Panc1 (cell line): Measurements from ENCODE around the gene STAT4. TPM values are rescaled to one million over a fixed set of nuclear protein-coding genes. Genes with fewer than 3 reads are reported as not detected.

Experiments used
- ATAC-seq: fragments of 200-7000 bp; cut with Tn5 transposase; 2 replicates; pipeline ENCODE4 v1.9.1; 2020; ENCODE audit warnings: mild to moderate bottlenecking, moderate library complexity
- BruUV-seq: library from RNA; stranded (reverse); fragments of 400-500 nt; replicated peaks from 2 replicates; lab custom pipeline; 2021; lab: Mats Ljungman, UMichigan
- CTCF ChIA-PET: fragments of 300-600 bp; sonication (Branson Sonifier 250); formaldehyde crosslinking; loops from one replicate; lab custom pipeline; 2022; ENCODE audit warnings: antibody characterized with exemption; lab: Charles Lee
- POLR2A ChIA-PET: fragments of 300-600 bp; sonication (Branson Sonifier 250); formaldehyde crosslinking; loops from one replicate; lab custom pipeline; 2022; ENCODE audit warnings: antibody characterized with exemption; lab: Charles Lee
- DNase-seq: peaks from one replicate; pipeline ENCODE4 v3.0.0-alpha.2; 2010; ENCODE audit warnings: low read depth, low spot score
- H3K27ac ChIP-seq: 2 replicates; pipeline ENCODE4 v1.5.1; 2011; ENCODE audit warnings: mild to moderate bottlenecking, low read length, inconsistent platforms
- H3K27me3 ChIP-seq: fragments of 200-500 bp; sonication (Bioruptor generic); 2 replicates; pipeline ENCODE4 v1.6.0; 2014; ENCODE audit warnings: low read length, inconsistent platforms; ENCODE audit not compliant: control insufficient read depth, insufficient read depth
- H3K36me3 ChIP-seq: fragments of 200-500 bp; sonication (Bioruptor generic); 2 replicates; pipeline ENCODE4 v1.5.1; 2014; ENCODE audit warnings: inconsistent platforms, mild to moderate bottlenecking, low read length, moderate library complexity; ENCODE audit not compliant: control insufficient read depth, insufficient read depth
- H3K4me1 ChIP-seq: 2 replicates; pipeline ENCODE4 v1.5.1; 2011; ENCODE audit warnings: inconsistent platforms, mild to moderate bottlenecking, low read length, moderate library complexity; ENCODE audit not compliant: control insufficient read depth, insufficient read depth
- H3K4me3 ChIP-seq, 2 experiments: 2 replicates each; pipeline ENCODE4 v1.5.1; 2011 to 2012; ENCODE audit warnings: low read depth in 2 of 2, low read length in 2 of 2, mild to moderate bottlenecking in 2 of 2, inconsistent platforms in 1 of 2, moderate library complexity in 1 of 2
- H3K9me3 ChIP-seq: fragments of 200-500 bp; sonication (Bioruptor generic); 2 replicates; pipeline ENCODE4 v1.5.1; 2014; ENCODE audit warnings: low read depth, mild to moderate bottlenecking, inconsistent platforms, low read length, moderate library complexity; ENCODE audit not compliant: control insufficient read depth, insufficient read depth
- POLR2AphosphoS5 ChIP-seq: IDR thresholded peaks from 2 replicates; pipeline ENCODE4 v1.6.1; 2012; ENCODE audit warnings: mild to moderate bottlenecking, low read depth, low read length, moderate library complexity
- SIN3A ChIP-seq: IDR thresholded peaks from 2 replicates; pipeline ENCODE4 v1.6.1; 2012; ENCODE audit warnings: low read depth, mild to moderate bottlenecking, low read length, moderate library complexity, borderline replicate concordance; ENCODE audit not compliant: insufficient read depth
- TCF7L2 ChIP-seq: IDR thresholded peaks from 2 replicates; pipeline ENCODE4 v1.6.1; 2011; ENCODE audit warnings: mild to moderate bottlenecking, low read depth, low read length, inconsistent platforms
- in situ Hi-C: cut with HindIII; loops from 2 replicates; pipeline ENCODE4 v1.10.0; 2016; ENCODE audit warnings: low sequenced_read_pairs, low pct_unique_long_range_greater_than_20kb
- intact Hi-C: fragments of 100-400 bp; cut with micrococcal nuclease; formaldehyde crosslinking; loops from one replicate; pipeline ENCODE4 v1.10.0; 2022; ENCODE audit not compliant: unreplicated experiment
- total RNA-seq: library from RNA; stranded (reverse); gene quantifications from one replicate; pipeline ENCODE4 v1.2.1, GENCODE V29; 2021; ENCODE audit not compliant: unreplicated experiment
- TF ChIP-seq, protein P1 (sequence below): fragments of 450-650 bp; IDR thresholded peaks from 2 replicates; pipeline ENCODE4 v1.5.1; 2017; ENCODE audit warnings: mild to moderate bottlenecking

Gene STAT4
- total RNA-seq, 1 experiment from 2014 or later = 0.05 TPM

DNA sequence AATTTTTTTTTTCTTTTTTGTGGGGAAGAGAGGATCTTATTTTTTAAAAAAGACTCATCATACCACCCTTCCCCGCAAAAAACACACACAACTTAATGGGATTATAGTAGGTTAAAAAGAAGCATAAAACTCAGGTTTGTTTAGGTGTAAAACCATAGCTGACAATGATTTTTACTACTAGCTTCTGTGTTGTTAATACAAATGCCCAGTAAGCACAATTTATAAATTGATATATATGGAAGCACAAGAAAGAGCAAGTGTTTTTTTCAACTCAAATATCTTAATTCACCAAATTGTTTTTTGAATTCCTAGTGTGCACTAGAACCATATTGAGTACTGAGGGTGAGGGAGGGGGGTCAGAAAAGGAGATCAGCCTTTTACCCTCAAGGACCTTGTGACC lies 7.0 kb downstream of the STAT4 start:
- intact Hi-C loops = no loop called here
- BruUV-seq = no TSS peak

DNA sequence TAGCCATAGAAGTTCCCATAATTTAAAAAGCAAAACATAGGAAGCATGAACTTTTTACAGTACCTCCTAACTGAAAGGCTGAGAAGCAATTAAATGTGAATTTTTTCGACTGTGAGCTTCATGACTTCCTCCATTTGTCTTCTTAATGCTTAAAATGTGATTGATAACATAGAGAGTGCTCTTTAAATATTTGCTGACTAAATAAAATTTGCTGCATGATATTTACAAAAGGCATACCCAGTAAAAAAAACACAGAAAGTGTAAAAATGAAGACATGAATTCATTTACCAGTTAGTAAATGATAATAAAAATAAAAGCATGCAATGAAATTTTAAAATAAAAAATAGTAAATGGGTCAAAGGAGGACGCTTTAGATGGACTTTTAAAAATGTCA lies 21.9 kb downstream of the STAT4 start:
- POLR2A ChIA-PET = no interaction called here
- no peak overlapping the region for H3K4me3 ChIP-seq
- H3K27ac ChIP-seq = no peak overlapping the region
- DNase-seq (no peak), ATAC-seq (no peak)
- no peaks in the 10 kb centered on the region for H3K4me1 ChIP-seq
- H3K27me3 ChIP-seq = no peaks in the 10 kb centered on the region
- in situ Hi-C loops (no loop called here), intact Hi-C loops (no loop called here)
- no peaks in the 10 kb centered on the region for H3K9me3 ChIP-seq
- BruUV-seq = no TSS peak
- TF ChIP-seq POLR2AphosphoS5 (no peak), SIN3A (no peak)
- TF ChIP-seq, protein P1, sequence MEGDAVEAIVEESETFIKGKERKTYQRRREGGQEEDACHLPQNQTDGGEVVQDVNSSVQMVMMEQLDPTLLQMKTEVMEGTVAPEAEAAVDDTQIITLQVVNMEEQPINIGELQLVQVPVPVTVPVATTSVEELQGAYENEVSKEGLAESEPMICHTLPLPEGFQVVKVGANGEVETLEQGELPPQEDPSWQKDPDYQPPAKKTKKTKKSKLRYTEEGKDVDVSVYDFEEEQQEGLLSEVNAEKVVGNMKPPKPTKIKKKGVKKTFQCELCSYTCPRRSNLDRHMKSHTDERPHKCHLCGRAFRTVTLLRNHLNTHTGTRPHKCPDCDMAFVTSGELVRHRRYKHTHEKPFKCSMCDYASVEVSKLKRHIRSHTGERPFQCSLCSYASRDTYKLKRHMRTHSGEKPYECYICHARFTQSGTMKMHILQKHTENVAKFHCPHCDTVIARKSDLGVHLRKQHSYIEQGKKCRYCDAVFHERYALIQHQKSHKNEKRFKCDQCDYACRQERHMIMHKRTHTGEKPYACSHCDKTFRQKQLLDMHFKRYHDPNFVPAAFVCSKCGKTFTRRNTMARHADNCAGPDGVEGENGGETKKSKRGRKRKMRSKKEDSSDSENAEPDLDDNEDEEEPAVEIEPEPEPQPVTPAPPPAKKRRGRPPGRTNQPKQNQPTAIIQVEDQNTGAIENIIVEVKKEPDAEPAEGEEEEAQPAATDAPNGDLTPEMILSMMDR = no peak
- H3K36me3 ChIP-seq = no peaks in the 10 kb centered on the region
- CTCF ChIA-PET = no interaction called here

More for the DNA sequence above, 7.0 kb downstream of the STAT4 start:
- ChIA-PET POLR2A (no interaction called here), CTCF (no interaction called here)
- TF ChIP-seq TCF7L2 = no peak
- no peak for TF ChIP-seq POLR2AphosphoS5
- TF ChIP-seq, protein P1 = no peak
- no peak for TF ChIP-seq SIN3A
- Histone ChIP-seq H3K9me3 (no peaks in the 10 kb centered on the region), H3K27me3 (peaks cover 9% of the 10 kb centered on the region), H3K4me3 (no peak overlapping the region), H3K36me3 (no peaks in the 10 kb centered on the region), H3K27ac (no peak overlapping the region), H3K4me1 (no peaks in the 10 kb centered on the region)
- in situ Hi-C loops = no loop called here
- DNase-seq (no peak), ATAC-seq (no peak)

DNA sequence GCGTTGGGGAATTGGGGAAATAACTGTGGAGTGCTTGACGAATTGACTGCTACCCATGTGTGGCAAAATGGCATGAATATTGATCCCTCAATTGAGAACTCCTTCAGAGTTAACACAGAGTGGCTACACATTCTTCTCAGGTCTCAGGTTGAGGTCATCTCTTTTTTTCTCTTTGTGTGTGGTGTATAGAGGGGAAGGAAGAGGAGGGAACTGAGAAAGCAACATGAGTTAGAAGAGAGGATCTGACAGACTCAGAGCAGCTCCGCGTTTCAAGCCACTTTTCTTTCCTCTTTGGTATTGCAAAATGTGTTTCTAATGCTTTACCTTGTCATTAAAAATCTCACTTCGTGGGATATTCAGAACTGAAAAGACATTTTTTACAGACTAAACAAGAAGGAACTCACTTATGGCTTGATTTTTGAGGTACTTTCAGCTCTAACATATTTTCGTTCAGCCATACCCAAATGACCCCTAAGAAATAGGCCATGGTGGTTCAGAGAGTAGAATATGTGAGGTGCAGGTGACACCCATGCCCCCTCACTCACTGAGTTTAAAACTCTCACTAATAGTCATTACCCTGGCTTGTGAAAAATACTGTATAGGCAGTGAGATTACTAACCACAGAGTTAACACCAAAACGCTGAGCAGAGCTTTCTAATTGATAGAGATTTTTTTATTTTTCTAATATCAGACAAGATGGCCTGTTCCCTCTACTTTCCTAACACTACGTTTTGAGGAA lies 22.5 kb downstream of the STAT4 start:
- DNase-seq = no peak

More for the DNA sequence above, 22.5 kb downstream of the STAT4 start:
- intact Hi-C loops (no loop called here), in situ Hi-C loops (no loop called here)
- ChIA-PET CTCF (no interaction called here), POLR2A (no interaction called here)
- ATAC-seq = no peak
- Histone ChIP-seq H3K9me3 (no peaks in the 10 kb centered on the region), H3K27me3 (no peaks in the 10 kb centered on the region; the same call in 1 of the 2 replicates), H3K4me1 (no peaks in the 10 kb centered on the region), H3K4me3 (no peak overlapping the region), H3K36me3 (no peaks in the 10 kb centered on the region), H3K27ac (no peak overlapping the region)
- BruUV-seq = no TSS peak
- no peak for TF ChIP-seq TCF7L2
